PFSK-1 (cell line): ENCODE results near the gene CCDC138.

Source experiments
- POLR2AphosphoS5 ChIP-seq: IDR thresholded peaks from 2 replicates; pipeline ENCODE4 v1.6.1; 2012; ENCODE audit warnings: low read depth, mild to moderate bottlenecking, control low read depth, low read length, moderate library complexity
- SIN3A ChIP-seq: IDR thresholded peaks from 2 replicates; pipeline ENCODE4 v1.6.1; 2012; ENCODE audit warnings: mild to moderate bottlenecking, low read length, moderate library complexity, borderline replicate concordance; ENCODE audit not compliant: insufficient read depth
- TAF1 ChIP-seq: IDR thresholded peaks from 2 replicates; pipeline ENCODE4 v1.6.1; 2012; ENCODE audit warnings: low read length, control low read depth, borderline replicate concordance; ENCODE audit not compliant: insufficient read depth
- TF ChIP-seq, protein P1 (sequence below), 2 experiments: IDR thresholded peaks; 2 replicates each; pipeline versions ENCODE4 v1.6.1 to v1.8.0; 2011 to 2012; ENCODE audit warnings: low read depth in 2 of 2, low read length in 2 of 2, control low read depth in 1 of 2, inconsistent platforms in 1 of 2, mild to moderate bottlenecking in 1 of 2, moderate library complexity in 1 of 2; ENCODE audit not compliant: insufficient read depth in 1 of 2

DNA sequence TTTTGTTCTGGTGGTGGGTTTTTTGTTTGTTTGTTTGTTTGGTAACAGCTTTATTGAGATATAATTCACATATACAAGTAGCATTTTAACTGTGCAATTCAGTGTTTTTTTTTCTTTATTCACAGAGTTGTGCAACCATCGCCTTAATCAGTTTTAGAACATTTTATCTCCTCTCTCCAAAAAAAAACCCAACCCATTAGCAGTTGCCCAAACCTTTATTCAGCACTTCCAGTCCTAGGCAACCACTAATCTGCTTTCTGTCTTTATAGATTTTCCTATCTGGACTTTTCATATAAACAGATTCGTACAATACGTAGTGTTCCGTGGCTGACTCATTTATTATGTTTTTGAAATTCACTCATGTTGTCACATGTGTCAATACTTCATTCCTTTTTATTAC lies 38.7 kb downstream of the CCDC138 start:
- TF ChIP-seq POLR2AphosphoS5 (no peak), TAF1 (no peak), SIN3A (no peak)
- TF ChIP-seq, protein P1, sequence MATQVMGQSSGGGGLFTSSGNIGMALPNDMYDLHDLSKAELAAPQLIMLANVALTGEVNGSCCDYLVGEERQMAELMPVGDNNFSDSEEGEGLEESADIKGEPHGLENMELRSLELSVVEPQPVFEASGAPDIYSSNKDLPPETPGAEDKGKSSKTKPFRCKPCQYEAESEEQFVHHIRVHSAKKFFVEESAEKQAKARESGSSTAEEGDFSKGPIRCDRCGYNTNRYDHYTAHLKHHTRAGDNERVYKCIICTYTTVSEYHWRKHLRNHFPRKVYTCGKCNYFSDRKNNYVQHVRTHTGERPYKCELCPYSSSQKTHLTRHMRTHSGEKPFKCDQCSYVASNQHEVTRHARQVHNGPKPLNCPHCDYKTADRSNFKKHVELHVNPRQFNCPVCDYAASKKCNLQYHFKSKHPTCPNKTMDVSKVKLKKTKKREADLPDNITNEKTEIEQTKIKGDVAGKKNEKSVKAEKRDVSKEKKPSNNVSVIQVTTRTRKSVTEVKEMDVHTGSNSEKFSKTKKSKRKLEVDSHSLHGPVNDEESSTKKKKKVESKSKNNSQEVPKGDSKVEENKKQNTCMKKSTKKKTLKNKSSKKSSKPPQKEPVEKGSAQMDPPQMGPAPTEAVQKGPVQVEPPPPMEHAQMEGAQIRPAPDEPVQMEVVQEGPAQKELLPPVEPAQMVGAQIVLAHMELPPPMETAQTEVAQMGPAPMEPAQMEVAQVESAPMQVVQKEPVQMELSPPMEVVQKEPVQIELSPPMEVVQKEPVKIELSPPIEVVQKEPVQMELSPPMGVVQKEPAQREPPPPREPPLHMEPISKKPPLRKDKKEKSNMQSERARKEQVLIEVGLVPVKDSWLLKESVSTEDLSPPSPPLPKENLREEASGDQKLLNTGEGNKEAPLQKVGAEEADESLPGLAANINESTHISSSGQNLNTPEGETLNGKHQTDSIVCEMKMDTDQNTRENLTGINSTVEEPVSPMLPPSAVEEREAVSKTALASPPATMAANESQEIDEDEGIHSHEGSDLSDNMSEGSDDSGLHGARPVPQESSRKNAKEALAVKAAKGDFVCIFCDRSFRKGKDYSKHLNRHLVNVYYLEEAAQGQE (IDR thresholded peaks at IDR 0.05; ENCODE audit: insufficient read depth in 1 of 2, low read depth in 2 of 2, low read length in 2 of 2) = no peak
